ENCODE results near the gene CIB2. TPM values are rescaled to one million over a fixed set of nuclear protein-coding genes. Genes with fewer than 3 reads are reported as not detected.

CIB2 gene
- total RNA-seq, 1 experiment from 2014 or later: 43.2 TPM

GRCh38 chr15:78090422-78091063, 40.7 kb downstream of the CIB2 start:
- Histone ChIP-seq H2AFZ (ENCODE audit: low read length) (no peak overlapping the region), H2AK5ac (ENCODE audit: insufficient read length, low read length) (no peak overlapping the region), H3K4me2 (ENCODE audit: insufficient read depth, insufficient read length, low read length) (no peak overlapping the region), H3K79me2 (ENCODE audit: insufficient read depth, low read length) (no peaks in the 10 kb centered on the region), H3K27me3 (ENCODE audit: insufficient read depth, low read length) (no peaks in the 10 kb centered on the region; the same call in 1 of the 2 replicates), H3T11ph (ENCODE audit: low read length) (no peak overlapping the region), H4K5ac (ENCODE audit: insufficient read length, low read depth, low read length) (no peak overlapping the region), H3K23me2 (ENCODE audit: insufficient read length, low read depth, low read length, poor library complexity, severe bottlenecking) (no peaks in the 10 kb centered on the region), H3K4ac (ENCODE audit: low read depth, low read length) (no peak overlapping the region), H3K79me1 (ENCODE audit: insufficient read depth, low read depth, low read length, poor library complexity, severe bottlenecking) (no peaks in the 10 kb centered on the region), H3K23ac (ENCODE audit: insufficient read length, low read depth, low read length) (no peak overlapping the region), H3K18ac (ENCODE audit: insufficient read length, low read depth, low read length) (no peak overlapping the region), H3K14ac (ENCODE audit: insufficient read depth, low read length) (no peak overlapping the region), H3K56ac (ENCODE audit: insufficient read length, low read depth, low read length) (no peak overlapping the region), H4K91ac (ENCODE audit: insufficient read length, low read depth, low read length) (no peak overlapping the region), H2BK15ac (ENCODE audit: low read depth, low read length) (no peak overlapping the region), H2BK12ac (ENCODE audit: insufficient read length, low read depth, low read length) (no peak overlapping the region), H4K8ac (replicated peaks; ENCODE audit: insufficient read length, low read depth, low read length) (no peak overlapping the region), H4K20me1 (ENCODE audit: control insufficient read depth, insufficient read depth, insufficient read length) (no peaks in the 10 kb centered on the region), H3K9me3 (ENCODE audit: control insufficient read depth, low read depth, low read length) (no peaks in the 10 kb centered on the region), H3K9ac (ENCODE audit: extremely low read depth, insufficient read length, low read length) (no peak overlapping the region), H2BK20ac (ENCODE audit: low read depth, low read length, poor library complexity, severe bottlenecking) (no peak overlapping the region), H3K27ac (ENCODE audit: insufficient read length, low read depth, low read length) (no peak overlapping the region), H2BK120ac (ENCODE audit: low read depth, low read length, poor library complexity, severe bottlenecking) (no peak overlapping the region), H3K4me1 (ENCODE audit: insufficient read depth, low read length) (no peaks in the 10 kb centered on the region), H2BK5ac (ENCODE audit: insufficient read length, low read length) (no peak overlapping the region)
- TF ChIP-seq CTCF (conservative IDR thresholded peaks at IDR 0.05): no peak
- Mint-ChIP-seq H3K4me3 (no peak overlapping the region), H3K27me3 (ENCODE audit: low read depth) (peaks cover 49% of the 10 kb centered on the region), H3K27ac (peak overlapping the region in 1 of 3 experiments; percentile 18; a peak in 1 of 7 replicates), H3K9me3 (peaks cover 0 to 3% of the 10 kb centered on the region in 2 experiments; a peak in 1 of 5 replicates), H3K4me1 (peaks cover 9 to 11% of the 10 kb centered on the region in 2 experiments), H3K36me3 (ENCODE audit: insufficient read depth in 1 of 3, low read depth in 3 of 3) (no peaks in the 10 kb centered on the region)
- WGBS (ENCODE audit: extremely low coverage, insufficient read length, low lambda C conversion rate): no CpG with 5 or more reads among the region's 3 CpGs
- DNase-seq: no peak
